ENCODE data around the gene PCBD2.

The PCBD2 gene

GRCh38 chr5:134945041-134945440 lies 40.1 kb downstream of the PCBD2 start:
- POLR2A ChIA-PET: interaction anchor here (1.4 kb wide), 1 partner anchor 41 kb away, joined by 4 read pairs; the partner anchor contains the start of gene PCBD2

GRCh38 chr5:134948911-134949310 lies 44.0 kb downstream of the PCBD2 start:
- no peak for TF ChIP-seq CTCF (IDR thresholded peaks at IDR 0.05; ENCODE audit: insufficient read depth, low read length, missing control alignments)
- H3K4me3 ChIP-seq (ENCODE audit: low read depth, low read length): no peak overlapping the region
- POLR2A ChIA-PET: no interaction called here
- no peak for DNase-seq (ENCODE audit: low read depth, low spot score)
- CTCF ChIA-PET: no interaction called here

More at GRCh38 chr5:134945041-134945440, 40.1 kb downstream of the PCBD2 start:
- no peak for TF ChIP-seq CTCF (IDR thresholded peaks at IDR 0.05; ENCODE audit: insufficient read depth, low read length, missing control alignments)
- CTCF ChIA-PET: interaction anchor here (1.6 kb wide), 1 partner anchor 11 kb away, joined by 4 read pairs; no protein-coding TSS in a partner anchor
- no peak overlapping the region for H3K4me3 ChIP-seq (ENCODE audit: low read depth, low read length)
- no peak for DNase-seq (ENCODE audit: low read depth, low spot score)

DNA sequence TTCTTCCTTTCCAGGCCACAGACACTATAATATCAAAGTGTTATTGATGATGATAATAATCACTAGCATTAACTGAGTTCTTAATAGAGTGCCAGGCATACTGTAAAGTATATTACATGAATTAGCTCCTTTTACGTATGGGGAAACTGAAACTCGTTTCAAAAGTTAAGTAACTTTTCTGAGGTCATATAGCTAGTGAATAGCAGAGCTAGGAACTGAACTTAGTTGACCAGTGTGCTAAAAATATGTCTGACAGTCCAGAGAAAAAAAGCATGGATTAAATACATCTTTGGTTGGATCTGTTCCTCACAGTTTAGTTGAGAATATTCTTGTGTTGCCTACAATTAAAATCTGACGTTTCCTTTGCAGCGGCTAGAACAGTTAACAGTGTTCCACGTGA lies 44.4 kb downstream of the PCBD2 start:
- ChIA-PET CTCF (interaction anchor here (1.3 kb wide), 1 partner anchor 259 kb away, joined by 3 read pairs; no protein-coding TSS in a partner anchor), POLR2A (no interaction called here)
- no peak for TF ChIP-seq CTCF (IDR thresholded peaks at IDR 0.05; ENCODE audit: insufficient read depth, low read length, missing control alignments)
- H3K4me3 ChIP-seq (ENCODE audit: low read depth, low read length): no peak overlapping the region
- DNase-seq (ENCODE audit: low read depth, low spot score): no peak

GRCh38 chr5:134957920-134958608 lies 53.1 kb downstream of the PCBD2 start:
- DNase-seq (ENCODE audit: low read depth, low spot score): no peak
- no peak overlapping the region for H3K4me3 ChIP-seq (ENCODE audit: low read depth, low read length)
- CTCF ChIA-PET: no interaction called here
- POLR2A ChIA-PET: no interaction called here
- no peak for TF ChIP-seq CTCF (IDR thresholded peaks at IDR 0.05; ENCODE audit: insufficient read depth, low read length, missing control alignments)

DNA sequence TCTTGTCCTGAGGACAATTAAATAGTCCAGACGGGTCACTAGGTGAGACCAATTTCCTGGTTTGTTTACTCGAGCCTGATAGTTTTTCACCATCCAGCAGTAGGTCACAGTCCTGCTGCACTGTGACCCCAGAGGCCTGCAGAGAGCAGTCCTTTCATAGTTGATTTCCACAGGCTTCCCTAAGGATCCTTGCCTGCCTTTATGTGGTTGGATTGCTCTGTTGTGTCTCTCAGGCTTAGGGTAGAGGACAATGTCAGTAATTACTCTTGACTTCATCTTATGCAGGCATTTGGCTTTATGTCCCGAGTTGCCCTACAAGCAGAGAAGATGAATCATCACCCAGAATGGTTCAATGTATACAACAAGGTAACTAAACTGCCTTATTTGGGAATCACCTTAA lies 53.8 kb downstream of the PCBD2 start:
- CTCF ChIA-PET: no interaction called here
- no peak overlapping the region for H3K4me3 ChIP-seq (ENCODE audit: low read depth, low read length)
- TF ChIP-seq CTCF (IDR thresholded peaks at IDR 0.05; ENCODE audit: insufficient read depth, low read length, missing control alignments): no peak
- POLR2A ChIA-PET: no interaction called here
- no peak for DNase-seq (ENCODE audit: low read depth, low spot score)

- no peak for DNase-seq (ENCODE audit: low read depth, low spot score)
- POLR2A ChIA-PET: no interaction called here
- no peak overlapping the region for H3K4me3 ChIP-seq (ENCODE audit: low read depth, low read length)
- TF ChIP-seq CTCF (IDR thresholded peaks at IDR 0.05; ENCODE audit: insufficient read depth, low read length, missing control alignments): no peak
- CTCF ChIA-PET: interaction anchor here (1.5 kb wide), 1 partner anchor 368 kb away, joined by 3 read pairs; no protein-coding TSS in a partner anchor
Measured at GRCh38 chr5:134963098-134963497, 58.2 kb downstream of the PCBD2 start.
